DND-41 (cell line): Measurements from ENCODE around the gene RENBP.

Experiments
- ATAC-seq: fragments of 200-7000 bp; cut with Tn5 transposase; 3 replicates; pipeline ENCODE4 v1.9.1; 2021; ENCODE audit warnings: low read depth; ENCODE audit not compliant: insufficient read depth
- DNase-seq: peaks from one replicate; pipeline ENCODE4 v3.0.0-alpha.2; 2020
- H2AFZ ChIP-seq: 2 replicates; pipeline ENCODE4 v1.6.0; 2012; ENCODE audit warnings: low read depth, low read length
- H3K27ac ChIP-seq: 2 replicates; pipeline ENCODE4 v1.5.1; 2012; ENCODE audit warnings: low read length, inconsistent platforms
- H3K27me3 ChIP-seq: fragments of 200-600 bp; sonication (generic); 2 replicates; pipeline ENCODE4 v1.6.0; 2012; ENCODE audit warnings: low read length, mild to moderate bottlenecking, inconsistent platforms; ENCODE audit not compliant: insufficient read depth, poor library complexity
- H3K36me3 ChIP-seq: 2 replicates; pipeline ENCODE4 v1.5.1; 2012; ENCODE audit warnings: low read length, inconsistent platforms; ENCODE audit not compliant: insufficient read depth
- H3K4me1 ChIP-seq: 2 replicates; pipeline ENCODE4 v1.5.1; 2012; ENCODE audit warnings: mild to moderate bottlenecking, low read length; ENCODE audit not compliant: insufficient read depth
- H3K4me2 ChIP-seq: 2 replicates; pipeline ENCODE4 v1.6.0; 2012; ENCODE audit warnings: mild to moderate bottlenecking, moderate library complexity, low read length, inconsistent platforms; ENCODE audit not compliant: insufficient read depth
- H3K4me3 ChIP-seq, 2 experiments: fragments of 200-600 bp in 1 of 2; shearing (Covaris generic) in 1 of 2; 2 replicates each; pipeline ENCODE4 v1.5.1; 2012 to 2016; ENCODE audit warnings: inconsistent platforms in 2 of 2, low read length in 2 of 2, mild to moderate bottlenecking in 2 of 2, low read depth in 1 of 2, moderate library complexity in 1 of 2
- H3K79me2 ChIP-seq: 2 replicates; pipeline ENCODE4 v1.6.0; 2012; ENCODE audit warnings: low read length, inconsistent platforms; ENCODE audit not compliant: insufficient read depth
- H3K9ac ChIP-seq: 2 replicates; pipeline ENCODE4 v1.6.0; 2012; ENCODE audit warnings: low read depth, mild to moderate bottlenecking, inconsistent platforms, low read length, moderate library complexity
- H3K9me3 ChIP-seq: 2 replicates; pipeline ENCODE4 v1.5.1; 2012; ENCODE audit warnings: low read length, moderate library complexity, mild to moderate bottlenecking, inconsistent platforms; ENCODE audit not compliant: insufficient read depth, severe bottlenecking
- H4K20me1 ChIP-seq: 2 replicates; pipeline ENCODE4 v1.6.0; 2012; ENCODE audit warnings: low read length; ENCODE audit not compliant: insufficient read depth
- EZH2 ChIP-seq: IDR thresholded peaks from 3 replicates; pipeline ENCODE4 v1.6.1; 2012; ENCODE audit warnings: borderline replicate concordance, low read depth, mild to moderate bottlenecking, moderate library complexity, low read length, inconsistent platforms; ENCODE audit not compliant: severe bottlenecking
- TF ChIP-seq, protein P1 (sequence below): IDR thresholded peaks from 2 replicates; pipeline ENCODE4 v1.5.1; 2012; ENCODE audit warnings: borderline replicate concordance, low read length, moderate library complexity, mild to moderate bottlenecking; ENCODE audit not compliant: poor library complexity, severe bottlenecking; ENCODE audit errors: extremely low read depth

RENBP gene

DNA sequence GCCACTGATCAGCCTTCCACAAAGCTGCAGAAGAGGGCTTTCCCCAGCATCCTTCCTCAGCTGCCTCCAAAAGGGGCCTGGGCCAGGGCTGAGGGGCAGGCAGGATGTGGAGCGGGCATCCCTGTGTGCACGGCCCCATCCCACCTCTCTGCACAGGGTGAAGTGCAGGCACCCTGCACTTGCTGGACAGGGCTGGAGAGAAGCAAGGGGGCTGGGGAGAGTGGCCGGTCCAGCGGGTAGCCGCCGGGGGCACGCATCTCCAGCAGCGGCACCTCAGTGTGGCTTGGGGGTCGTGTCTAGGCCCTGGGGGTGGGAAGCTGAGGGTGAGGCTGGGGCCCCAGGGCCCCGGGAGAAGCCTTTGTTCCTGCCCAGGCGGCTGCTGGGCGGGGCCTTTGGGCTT, 37.0 kb downstream of the RENBP start:
- H3K4me2 ChIP-seq = no peak overlapping the region
- no peak for ATAC-seq
- H3K79me2 ChIP-seq = no peaks in the 10 kb centered on the region
- no peaks in the 10 kb centered on the region for H3K4me1 ChIP-seq
- no peaks in the 10 kb centered on the region for H3K9me3 ChIP-seq
- no peaks in the 10 kb centered on the region for H3K27me3 ChIP-seq
- H4K20me1 ChIP-seq = no peaks in the 10 kb centered on the region; the same call in 1 of the 2 replicates
- H3K36me3 ChIP-seq = peaks cover 32% of the 10 kb centered on the region
- no peak overlapping the region for H3K27ac ChIP-seq
- no peak for DNase-seq
- no peak for TF ChIP-seq EZH2
- TF ChIP-seq, protein P1, sequence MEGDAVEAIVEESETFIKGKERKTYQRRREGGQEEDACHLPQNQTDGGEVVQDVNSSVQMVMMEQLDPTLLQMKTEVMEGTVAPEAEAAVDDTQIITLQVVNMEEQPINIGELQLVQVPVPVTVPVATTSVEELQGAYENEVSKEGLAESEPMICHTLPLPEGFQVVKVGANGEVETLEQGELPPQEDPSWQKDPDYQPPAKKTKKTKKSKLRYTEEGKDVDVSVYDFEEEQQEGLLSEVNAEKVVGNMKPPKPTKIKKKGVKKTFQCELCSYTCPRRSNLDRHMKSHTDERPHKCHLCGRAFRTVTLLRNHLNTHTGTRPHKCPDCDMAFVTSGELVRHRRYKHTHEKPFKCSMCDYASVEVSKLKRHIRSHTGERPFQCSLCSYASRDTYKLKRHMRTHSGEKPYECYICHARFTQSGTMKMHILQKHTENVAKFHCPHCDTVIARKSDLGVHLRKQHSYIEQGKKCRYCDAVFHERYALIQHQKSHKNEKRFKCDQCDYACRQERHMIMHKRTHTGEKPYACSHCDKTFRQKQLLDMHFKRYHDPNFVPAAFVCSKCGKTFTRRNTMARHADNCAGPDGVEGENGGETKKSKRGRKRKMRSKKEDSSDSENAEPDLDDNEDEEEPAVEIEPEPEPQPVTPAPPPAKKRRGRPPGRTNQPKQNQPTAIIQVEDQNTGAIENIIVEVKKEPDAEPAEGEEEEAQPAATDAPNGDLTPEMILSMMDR = no peak
- no peak overlapping the region for H2AFZ ChIP-seq
- no peak overlapping the region for H3K9ac ChIP-seq
- no peak overlapping the region for H3K4me3 ChIP-seq

GRCh38 chrX:153906126-153906917, 38.1 kb downstream of the RENBP start:
- no peaks in the 10 kb centered on the region for H3K27me3 ChIP-seq
- H3K36me3 ChIP-seq = peaks cover 25% of the 10 kb centered on the region
- H3K9ac ChIP-seq = no peak overlapping the region
- no peak for TF ChIP-seq EZH2
- TF ChIP-seq, protein P1 = no peak
- H3K4me2 ChIP-seq = no peak overlapping the region
- ATAC-seq = peak; percentile 10; the same call in 2 of the 3 replicates
- no peak overlapping the region; the same call in 1 of the 2 replicates for H3K27ac ChIP-seq
- no peaks in the 10 kb centered on the region for H3K79me2 ChIP-seq
- H3K9me3 ChIP-seq = no peaks in the 10 kb centered on the region
- no peaks in the 10 kb centered on the region; the same call in 1 of the 2 replicates for H4K20me1 ChIP-seq
- no peak overlapping the region for H2AFZ ChIP-seq
- peaks cover 7% of the 10 kb centered on the region for H3K4me1 ChIP-seq
- DNase-seq = no peak
- H3K4me3 ChIP-seq = no peak overlapping the region

DNA sequence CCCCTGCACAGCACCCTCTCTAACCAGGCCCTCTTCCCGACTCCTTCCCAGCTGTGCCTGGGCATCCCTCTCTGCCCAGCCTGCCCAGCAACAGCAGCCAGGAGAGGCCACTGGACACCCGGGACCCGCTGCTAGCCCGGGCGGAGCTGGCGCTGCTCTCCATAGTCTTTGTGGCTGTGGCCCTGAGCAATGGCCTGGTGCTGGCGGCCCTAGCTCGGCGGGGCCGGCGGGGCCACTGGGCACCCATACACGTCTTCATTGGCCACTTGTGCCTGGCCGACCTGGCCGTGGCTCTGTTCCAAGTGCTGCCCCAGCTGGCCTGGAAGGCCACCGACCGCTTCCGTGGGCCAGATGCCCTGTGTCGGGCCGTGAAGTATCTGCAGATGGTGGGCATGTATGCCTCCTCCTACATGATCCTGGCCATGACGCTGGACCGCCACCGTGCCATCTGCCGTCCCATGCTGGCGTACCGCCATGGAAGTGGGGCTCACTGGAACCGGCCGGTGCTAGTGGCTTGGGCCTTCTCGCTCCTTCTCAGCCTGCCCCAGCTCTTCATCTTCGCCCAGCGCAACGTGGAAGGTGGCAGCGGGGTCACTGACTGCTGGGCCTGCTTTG, 38.9 kb downstream of the RENBP start:
- Histone ChIP-seq H3K4me2 (no peak overlapping the region), H3K4me1 (peaks cover 14% of the 10 kb centered on the region), H3K27ac (no peak overlapping the region), H3K9ac (no peak overlapping the region), H3K4me3 (no peak overlapping the region), H3K79me2 (no peaks in the 10 kb centered on the region), H4K20me1 (no peaks in the 10 kb centered on the region; the same call in 1 of the 2 replicates), H3K36me3 (peaks cover 22% of the 10 kb centered on the region), H3K27me3 (no peaks in the 10 kb centered on the region), H3K9me3 (no peaks in the 10 kb centered on the region), H2AFZ (no peak overlapping the region)
- TF ChIP-seq EZH2 = no peak
- TF ChIP-seq, protein P1 = no peak
- ATAC-seq = peak; percentile 0; the same call in 1 of the 3 replicates
- DNase-seq = no peak
